Pancreas (tissue), 10 donors: Measurements from ENCODE around the gene NFS1. TPM values are rescaled to one million over a fixed set of nuclear protein-coding genes. Genes with fewer than 3 reads are reported as not detected.
"Not testable (repeated sequence)": the region's sequence is repeated elsewhere in the genome, so short reads cannot be mapped to it uniquely, and the experiment has no call there.

Experiments used
- ATAC-seq, 4 donors: fragments of 200-7000 bp; cut with Tn5 transposase; one replicate each; pipeline versions ENCODE4 v1.8.0 to v1.9.1; 2020; ENCODE audit warnings: mild to moderate bottlenecking in 4 of 4, moderate library complexity in 4 of 4
- DNase-seq, 6 donors: peaks; one replicate each; pipeline ENCODE4 v3.0.0-alpha.2; 2020
- FAIRE-seq: peaks from 2 replicates; lab custom pipeline; 2012; peaks lifted over from hg19 to GRCh38; lab: Jason Lieb, UNC
- H3K27ac ChIP-seq, 4 donors: fragments of 200-600 bp; sonication (generic); 1 replicate in 3 of 4; 2 replicates in 1 of 4; pipeline versions ENCODE4 v1.5.0 to v1.8.0; 2020
- H3K27me3 ChIP-seq, 4 donors: fragments of 200-600 bp; one replicate each; pipeline ENCODE4 v1.8.0; 2021
- H3K36me3 ChIP-seq, 3 donors: fragments of 200-600 bp; sonication (generic) in 1 of 3; one replicate each; pipeline versions ENCODE4 v1.5.0 to v1.8.0; 2020 to 2021
- H3K4me1 ChIP-seq, 3 donors: fragments of 200-600 bp; one replicate each; pipeline ENCODE4 v1.8.0; 2021
- H3K4me3 ChIP-seq, 4 donors: fragments of 200-600 bp; sonication (generic) in 2 of 4; one replicate each; pipeline versions ENCODE4 v1.5.0 to v1.8.0; 2020 to 2021
- H3K9me3 ChIP-seq, 4 donors: fragments of 200-600 bp; one replicate each; pipeline ENCODE4 v1.8.0; 2021
- CTCF ChIP-seq, 4 donors: fragments of 200-600 bp; sonication (generic) in 3 of 4; IDR thresholded peaks; one replicate each; pipeline versions ENCODE4 v1.5.0 to v1.8.0; 2021; ENCODE audit warnings: antibody characterized with exemption in 4 of 4
- WGBS, 2 donors: extraction: QIAGEN DNeasy Blood & Tissue Kit; methylation state at CpG; one replicate each; pipeline ENCODE4 v1.1.7; 2013; 5-methylcytosine and 5-hydroxymethylcytosine counted together
- intact Hi-C, 3 donors: fragments of 100-400 bp; cut with DNase I; formaldehyde crosslinking; loops; one replicate each; pipeline versions ENCODE4 v1.11.1 to v1.14.2; 2022
- polyA plus RNA-seq, 2 donors: library from polyadenylated mRNA; stranded (reverse); fragments of 200-250 nt; gene quantifications; one replicate each; pipeline ENCODE4 v1.2.3, GENCODE V29; 2013
- total RNA-seq, 6 donors: library from RNA; stranded (reverse); fragmentation: NEBNext Ultra II Directional in 4 of 6; extraction: Animal tissue kit (Norgen Biotek cat#: 25700) in 4 of 6; gene quantifications; one replicate each; pipeline versions ENCODE4 v1.2.1 to v1.2.4, GENCODE V29; 2021 to 2023
- donor health status: healthy with polysubstance abuse.
- donor health status: DM: no; HTN: no; CAD: no; lungs with moderate emphysema.
- donor health status: DM: no; HTN: no; CAD: no.
- donor health status: control.
- donor health status: control.
- donor health status: Bipolar disorder and iron deficiency.
- donor health status: DM: yes; HTN: yes; CAD: no.
- donor health status: DM: no; HTN: no; CAD: no.
- donor health status: DM: no; HTN: no; CAD: no.
- donor health status: DM: yes; HTN: yes; CAD: no.

Gene NFS1
- total and polyA plus RNA-seq, 8 donors: 11.0 to 34.8 (median 15.2) TPM

GRCh38 chr20:35705894-35706293 lies 6.7 kb upstream of the NFS1 start:
- 88 to 90% methylated on average over 11 of the region's 11 CpGs for WGBS, 2 donors
- intact Hi-C loops, H3K27me3 ChIP-seq, ATAC-seq, DNase-seq, H3K4me1 ChIP-seq, FAIRE-seq, H3K9me3 ChIP-seq, H3K4me3 ChIP-seq, H3K27ac ChIP-seq: not testable (repeated sequence)
- H3K36me3 ChIP-seq: peaks cover 9 to 73% (median 46%) of the 10 kb centered on the region in 3 donors

GRCh38 chr20:35704514-35705261 lies 5.5 kb upstream of the NFS1 start:
- FAIRE-seq (no peak), DNase-seq (no peak), ATAC-seq (no peak)
- Histone ChIP-seq H3K27ac (no peak overlapping the region), H3K4me3 (no peak overlapping the region), H3K9me3 (no peaks in the 10 kb centered on the region), H3K36me3 (peaks cover 9 to 64% (median 40%) of the 10 kb centered on the region in 3 donors), H3K27me3 (no peaks in the 10 kb centered on the region), H3K4me1 (peaks cover 0 to 8% (median 6%) of the 10 kb centered on the region in 3 donors)
- 80 to 83% methylated on average over 5 of the region's 5 CpGs for WGBS, 2 donors
- no peak for TF ChIP-seq CTCF (IDR thresholded peaks at IDR 0.05)
- intact Hi-C loops: no loop called here

GRCh38 chr20:35702824-35703695 lies 3.9 kb upstream of the NFS1 start:
- Histone ChIP-seq H3K4me1 (peaks cover 0 to 12% (median 6%) of the 10 kb centered on the region in 3 donors), H3K9me3 (no peaks in the 10 kb centered on the region), H3K27ac (no peak overlapping the region), H3K4me3 (no peak overlapping the region), H3K36me3 (peaks cover 9 to 50% (median 40%) of the 10 kb centered on the region in 3 donors), H3K27me3 (no peaks in the 10 kb centered on the region)
- no peak for TF ChIP-seq CTCF (IDR thresholded peaks at IDR 0.05)
- DNase-seq: no peak
- no peak for FAIRE-seq
- 68 to 78% methylated on average over 4 of the region's 4 CpGs for WGBS, 2 donors
- intact Hi-C loops: no loop called here
- no peak for ATAC-seq

- Histone ChIP-seq H3K4me1 (peaks cover 0 to 15% (median 6%) of the 10 kb centered on the region in 3 donors), H3K36me3 (peaks cover 9 to 47% (median 39%) of the 10 kb centered on the region in 3 donors), H3K27me3 (no peaks in the 10 kb centered on the region), H3K4me3 (no peak overlapping the region), H3K27ac (no peak overlapping the region), H3K9me3 (no peaks in the 10 kb centered on the region)
- DNase-seq (no peak), FAIRE-seq (no peak), ATAC-seq (no peak)
- intact Hi-C loops: no loop called here
- TF ChIP-seq CTCF (IDR thresholded peaks at IDR 0.05): no peak
- WGBS, 2 donors: 85 to 87% methylated on average over 12 of the region's 12 CpGs
Measured at GRCh38 chr20:35702051-35702823, 3.1 kb upstream of the NFS1 start.
